ENCODE results near the gene TMEM131L.
A peak's percentile ranks its signal among the peaks of the same experiment; 100 is the strongest.

DNA sequence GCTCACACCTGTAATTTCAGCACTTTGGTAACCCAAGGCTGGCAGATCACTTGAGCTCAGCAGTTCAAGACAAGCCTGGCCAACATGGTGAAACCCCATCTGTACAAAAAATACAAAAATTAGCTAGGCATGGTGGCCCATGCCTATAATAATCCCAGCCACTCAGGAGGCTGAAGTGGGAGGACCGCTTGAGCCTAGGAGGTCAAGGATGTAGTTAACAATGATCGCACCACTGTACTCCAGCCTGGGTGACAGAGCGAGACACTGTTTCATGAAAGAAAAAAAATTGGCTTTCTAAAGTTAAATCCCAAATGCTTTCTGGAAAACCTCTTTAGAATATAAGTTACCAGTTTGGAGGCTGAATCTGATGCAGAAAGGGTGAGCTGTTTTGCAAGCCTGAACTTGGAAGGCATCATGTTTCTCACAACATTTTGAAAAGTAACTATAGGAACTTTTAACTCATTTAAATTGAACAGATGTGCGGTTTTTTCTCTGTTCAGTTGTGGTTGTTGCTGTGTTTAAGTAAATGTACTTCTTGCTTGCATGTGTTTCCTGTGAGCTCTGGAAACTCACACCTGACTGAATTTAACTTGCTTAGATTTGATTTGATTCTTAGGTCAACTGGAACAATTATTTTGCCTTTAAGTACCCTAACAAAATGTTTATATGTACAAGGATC, 39.8 kb upstream of the TMEM131L start:
- TF ChIP-seq POLR2A (IDR thresholded peaks at IDR 0.05; ENCODE audit: low read depth, low read length): no peak
- no peak for TF ChIP-seq POLR2AphosphoS5 (IDR thresholded peaks at IDR 0.05; ENCODE audit: low read depth, low read length)
- TF ChIP-seq TAF1 (IDR thresholded peaks at IDR 0.05; ENCODE audit: low read depth, low read length): no peak
- 0 out of 2 replicates have a peak, but pooled peaks have one; percentile 14 for TF ChIP-seq POU2F2 (IDR thresholded peaks at IDR 0.05; ENCODE audit: low read depth, low read length)
- TF ChIP-seq SPI1 (IDR thresholded peaks at IDR 0.05; ENCODE audit: low read depth, low read length): no peak
